Progenitor cell of endocrine pancreas (in vitro differentiated cells): ENCODE measurements around the gene FCGR3A. TPM values are rescaled to one million over a fixed set of nuclear protein-coding genes. Genes with fewer than 3 reads are reported as not detected.
"Not testable (repeated sequence)": the region's sequence is repeated elsewhere in the genome, so short reads cannot be mapped to it uniquely, and the experiment has no call there.

Source experiments
- DNase-seq: peaks from one replicate; pipeline ENCODE4 v3.0.0; 2021; ENCODE audit warnings: low spot score; ENCODE audit not compliant: unreplicated experiment
- H3K27ac Mint-ChIP-seq: 2 replicates; pipeline ENCODE4 v1.8.0; 2021; ENCODE audit warnings: mild to moderate bottlenecking, moderate library complexity, mixed read lengths
- H3K27me3 Mint-ChIP-seq: 2 replicates; pipeline ENCODE4 v1.8.0; 2021; ENCODE audit warnings: mixed read lengths
- H3K36me3 Mint-ChIP-seq: 2 replicates; pipeline ENCODE4 v1.8.0; 2022; ENCODE audit warnings: mixed read lengths; ENCODE audit not compliant: insufficient read depth
- H3K4me1 Mint-ChIP-seq: 2 replicates; pipeline ENCODE4 v1.8.0; 2021; ENCODE audit warnings: low read depth, mixed read lengths
- H3K4me3 Mint-ChIP-seq: 2 replicates; pipeline ENCODE4 v1.8.0; 2021; ENCODE audit warnings: low read depth, mild to moderate bottlenecking, moderate library complexity, mixed read lengths
- H3K9me3 Mint-ChIP-seq: 2 replicates; pipeline ENCODE4 v1.8.0; 2021; ENCODE audit warnings: low read depth, mixed read lengths
- total RNA-seq: library from RNA; stranded (reverse); gene quantifications from 2 replicates; pipeline ENCODE4 v1.2.1, GENCODE V29; 2021

Gene FCGR3A
- total RNA-seq, 1 donor from 2014 or later, result not detected

DNA sequence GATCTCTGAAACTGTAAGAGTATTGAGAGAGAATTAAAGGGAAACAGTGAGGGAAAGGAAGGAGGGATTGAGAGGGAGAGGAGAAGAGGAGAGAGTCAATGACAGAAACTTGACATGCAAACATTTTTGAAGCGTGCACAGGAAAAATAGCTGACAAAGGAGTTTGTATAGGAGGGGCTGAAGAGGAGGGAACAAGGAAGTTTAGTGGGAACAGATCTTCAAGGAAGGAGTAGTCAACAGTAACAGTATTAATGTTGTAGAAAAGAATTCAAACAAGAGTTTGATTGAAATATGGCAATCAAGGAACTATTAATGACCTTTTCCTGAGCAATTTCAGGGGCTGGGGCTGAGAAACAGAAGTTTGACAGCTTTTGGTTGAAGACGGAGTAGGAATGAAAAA, 4.0 kb upstream of the FCGR3A start:
- not testable (repeated sequence) for H3K4me1 Mint-ChIP-seq, H3K27ac Mint-ChIP-seq, DNase-seq, H3K27me3 Mint-ChIP-seq, H3K9me3 Mint-ChIP-seq, H3K36me3 Mint-ChIP-seq, H3K4me3 Mint-ChIP-seq

DNA sequence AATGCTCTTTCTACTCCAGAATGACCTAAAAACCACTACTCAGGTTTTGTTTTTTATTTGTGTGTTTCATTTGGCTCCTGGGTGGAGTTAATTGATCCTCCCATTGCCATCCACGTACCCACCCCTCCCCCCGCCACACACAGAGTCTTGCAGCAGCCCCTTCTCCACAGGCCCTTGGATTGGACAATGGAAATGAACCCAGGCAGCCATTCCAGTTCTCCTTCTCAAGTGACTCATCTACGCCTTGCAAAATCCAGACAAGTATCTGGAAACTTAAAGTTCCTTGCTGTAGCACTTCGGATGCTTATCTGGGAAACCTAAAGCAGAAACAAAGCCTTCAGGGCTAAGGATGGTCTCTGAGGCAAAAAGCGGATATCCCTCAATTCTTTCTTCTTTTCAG, 1.3 kb upstream of the FCGR3A start:
- peaks cover 15% of the 10 kb centered on the region for H3K27me3 Mint-ChIP-seq
- DNase-seq, H3K4me1 Mint-ChIP-seq, H3K9me3 Mint-ChIP-seq, H3K27ac Mint-ChIP-seq, H3K36me3 Mint-ChIP-seq, H3K4me3 Mint-ChIP-seq: not testable (repeated sequence)

DNA sequence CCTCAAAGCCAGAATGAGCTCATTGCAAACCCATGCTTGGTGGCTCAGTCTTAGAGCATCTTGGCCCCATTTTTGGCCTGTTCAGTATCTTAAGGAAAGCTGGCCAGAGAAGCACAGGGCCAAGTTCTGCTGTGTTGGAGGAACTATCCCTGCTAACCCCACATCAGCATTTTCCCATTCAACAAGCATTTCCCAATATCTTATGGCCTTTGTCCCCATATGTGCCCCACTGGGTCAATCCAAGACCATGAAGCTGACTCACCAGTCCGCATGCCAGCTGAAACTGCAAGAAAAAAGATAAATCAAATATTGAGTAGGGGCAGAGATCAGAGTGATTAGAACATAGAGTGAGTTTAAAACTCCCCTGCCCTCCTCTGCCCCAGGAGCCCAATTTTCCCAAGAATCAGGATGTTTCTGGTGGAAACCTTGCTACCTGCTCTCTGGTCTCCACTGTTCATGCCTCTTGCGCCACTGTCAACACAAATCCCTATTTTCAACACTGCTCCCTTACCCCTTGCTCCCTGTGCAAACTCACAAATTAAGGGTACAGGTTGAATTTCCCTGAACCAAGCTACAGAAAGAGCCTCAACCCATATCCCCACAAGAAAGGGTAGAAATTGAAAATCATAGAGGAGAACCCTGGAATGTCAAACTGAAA, 740 bp downstream of the FCGR3A start:
- not testable (repeated sequence) for H3K27ac Mint-ChIP-seq, DNase-seq, H3K36me3 Mint-ChIP-seq, H3K4me1 Mint-ChIP-seq, H3K9me3 Mint-ChIP-seq, H3K4me3 Mint-ChIP-seq
- peaks cover 11% of the 10 kb centered on the region for H3K27me3 Mint-ChIP-seq

DNA sequence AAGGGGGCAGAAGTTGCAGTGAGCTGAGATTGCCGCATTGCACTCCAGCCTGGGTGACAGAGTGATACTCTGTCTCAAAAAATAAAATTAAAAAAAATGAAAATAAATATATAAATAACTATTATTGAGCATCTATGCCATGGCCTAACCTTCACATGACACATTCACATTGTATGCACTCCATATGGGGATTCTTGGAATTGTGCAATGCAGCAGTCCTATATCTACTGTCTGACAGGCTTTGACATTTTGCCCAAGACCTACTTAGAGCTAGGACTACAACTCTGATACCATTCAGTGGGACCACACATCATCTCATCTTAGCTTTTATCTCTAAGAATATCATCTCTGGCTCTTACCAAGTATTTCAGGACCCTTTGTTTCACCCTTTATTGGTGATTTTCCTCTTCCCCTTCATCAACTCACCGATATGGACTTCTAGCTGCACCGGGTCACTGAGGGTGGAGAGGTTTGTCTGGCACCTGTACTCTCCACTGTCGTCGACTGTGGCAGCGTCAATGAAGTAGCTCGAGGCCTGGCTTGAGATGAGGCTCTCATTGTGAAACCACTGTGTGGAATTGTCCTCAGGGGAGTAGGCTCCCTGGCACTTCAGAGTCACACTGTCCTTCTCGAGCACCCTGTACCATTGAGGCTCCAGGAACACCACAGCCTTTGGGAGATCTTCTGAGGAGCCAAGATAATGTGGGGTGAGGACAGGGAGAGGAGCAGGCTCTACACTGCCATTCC, 1.4 kb downstream of the FCGR3A start:
- H3K4me3 Mint-ChIP-seq, H3K27ac Mint-ChIP-seq, H3K9me3 Mint-ChIP-seq, H3K36me3 Mint-ChIP-seq, H3K4me1 Mint-ChIP-seq, DNase-seq: not testable (repeated sequence)
- H3K27me3 Mint-ChIP-seq, result peaks cover 12% of the 10 kb centered on the region

DNA sequence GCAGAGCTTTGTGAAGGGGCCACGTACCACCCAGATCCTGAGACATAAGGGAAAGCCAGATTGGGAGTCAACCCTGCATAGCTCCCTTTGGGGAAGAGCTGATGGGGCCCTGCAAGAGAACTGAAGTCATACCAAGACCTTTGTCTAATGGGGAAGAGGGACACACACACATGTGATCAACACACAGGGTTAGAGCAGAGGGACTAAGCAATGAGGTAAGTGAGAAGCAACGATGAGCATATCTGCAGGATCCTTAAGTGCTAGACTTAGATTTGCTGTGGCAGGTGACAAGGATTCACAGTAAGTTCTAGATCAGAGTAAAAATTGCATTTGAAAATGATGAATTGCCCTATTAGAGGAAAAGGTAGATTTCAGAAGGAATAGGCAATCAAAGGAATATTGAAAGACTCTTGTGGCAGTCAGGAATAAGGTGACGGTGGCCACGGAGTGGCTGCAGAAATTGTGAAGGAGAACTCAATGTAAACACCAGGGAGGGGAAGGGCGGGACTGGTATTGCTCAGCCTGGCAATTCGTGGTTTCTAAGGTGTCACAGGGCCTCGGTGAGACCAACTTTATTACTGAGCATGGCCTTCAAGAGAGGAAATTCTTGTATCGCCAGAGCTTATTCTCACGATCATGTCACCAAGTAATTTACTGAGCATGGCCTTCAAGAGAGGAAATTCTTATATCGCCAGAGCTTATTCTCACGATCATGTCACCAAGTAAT, 4.5 kb downstream of the FCGR3A start:
- not testable (repeated sequence) for H3K36me3 Mint-ChIP-seq, H3K4me3 Mint-ChIP-seq, H3K9me3 Mint-ChIP-seq, H3K4me1 Mint-ChIP-seq, H3K27ac Mint-ChIP-seq, DNase-seq
- H3K27me3 Mint-ChIP-seq, result peaks cover 40% of the 10 kb centered on the region

DNA sequence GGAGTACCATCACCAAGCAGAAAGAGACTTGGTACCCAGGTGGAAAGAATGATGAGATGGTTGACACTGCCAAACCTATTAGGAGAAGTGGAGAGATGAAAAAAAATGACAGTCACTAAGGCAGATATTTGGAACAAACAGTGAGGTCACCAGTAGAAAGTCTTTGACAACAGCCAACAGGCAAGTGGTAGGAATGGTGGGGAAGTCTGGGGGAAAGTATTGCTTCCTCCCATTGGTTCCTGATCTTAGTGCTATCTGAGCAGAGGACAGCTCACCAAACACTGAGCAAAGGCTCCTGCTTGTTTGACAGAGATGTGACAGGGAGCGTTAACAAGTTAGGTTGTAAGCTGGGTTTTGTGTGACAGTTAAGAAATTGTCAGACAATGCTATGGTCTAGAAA, 6.5 kb downstream of the FCGR3A start:
- not testable (repeated sequence) for H3K4me3 Mint-ChIP-seq, H3K4me1 Mint-ChIP-seq, DNase-seq, H3K9me3 Mint-ChIP-seq, H3K36me3 Mint-ChIP-seq, H3K27ac Mint-ChIP-seq
- peaks cover 51% of the 10 kb centered on the region for H3K27me3 Mint-ChIP-seq

DNA sequence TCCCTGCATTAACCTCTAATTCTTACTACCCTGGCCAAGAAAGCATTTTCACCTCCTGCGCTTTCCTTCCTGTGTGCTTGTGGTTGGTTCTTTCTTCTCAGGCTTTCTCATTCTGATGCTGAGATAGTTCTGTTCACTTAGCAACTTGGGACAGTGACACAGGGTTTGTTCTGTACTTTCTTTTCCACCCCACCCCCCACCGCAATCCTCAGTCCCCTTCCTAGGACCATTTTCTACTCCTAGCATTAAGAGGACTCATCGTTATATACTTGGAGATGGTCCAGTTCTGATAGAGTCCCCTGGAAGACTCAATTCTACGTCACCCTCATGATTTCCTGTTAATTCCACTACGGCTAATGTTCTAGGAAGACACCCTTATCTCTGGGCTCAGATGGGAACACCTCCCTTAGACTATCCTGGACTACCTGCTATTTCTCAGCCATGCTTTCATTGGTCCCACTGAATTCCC, 7.5 kb downstream of the FCGR3A start:
- H3K4me3 Mint-ChIP-seq, H3K36me3 Mint-ChIP-seq, H3K4me1 Mint-ChIP-seq, H3K27ac Mint-ChIP-seq, DNase-seq, H3K9me3 Mint-ChIP-seq: not testable (repeated sequence)
- peaks cover 52% of the 10 kb centered on the region for H3K27me3 Mint-ChIP-seq

DNA sequence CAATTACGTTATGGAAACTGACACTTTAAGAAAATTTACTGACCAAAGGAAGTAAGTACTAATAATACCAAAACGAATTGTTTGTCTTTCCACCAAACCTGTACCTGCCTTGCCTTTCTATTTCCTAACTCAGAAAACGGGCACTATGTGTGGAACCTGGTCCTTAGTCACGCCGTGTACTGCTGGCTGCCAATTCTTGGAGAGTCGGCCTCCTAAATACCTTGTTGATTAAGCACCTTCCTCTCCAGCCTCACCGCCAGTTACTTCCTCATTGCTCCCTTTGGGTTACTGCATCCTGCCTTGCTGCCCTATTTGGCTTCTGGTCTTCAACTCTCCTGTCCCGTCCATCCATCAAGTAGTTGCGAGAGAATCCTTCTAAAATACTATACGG, 9.1 kb downstream of the FCGR3A start:
- not testable (repeated sequence) for H3K4me1 Mint-ChIP-seq, H3K36me3 Mint-ChIP-seq, DNase-seq, H3K9me3 Mint-ChIP-seq
- Mint-ChIP-seq H3K27ac (peak overlapping the region; percentile 91), H3K4me3 (peak overlapping the region; percentile 78), H3K27me3 (peaks cover 57% of the 10 kb centered on the region)

DNA sequence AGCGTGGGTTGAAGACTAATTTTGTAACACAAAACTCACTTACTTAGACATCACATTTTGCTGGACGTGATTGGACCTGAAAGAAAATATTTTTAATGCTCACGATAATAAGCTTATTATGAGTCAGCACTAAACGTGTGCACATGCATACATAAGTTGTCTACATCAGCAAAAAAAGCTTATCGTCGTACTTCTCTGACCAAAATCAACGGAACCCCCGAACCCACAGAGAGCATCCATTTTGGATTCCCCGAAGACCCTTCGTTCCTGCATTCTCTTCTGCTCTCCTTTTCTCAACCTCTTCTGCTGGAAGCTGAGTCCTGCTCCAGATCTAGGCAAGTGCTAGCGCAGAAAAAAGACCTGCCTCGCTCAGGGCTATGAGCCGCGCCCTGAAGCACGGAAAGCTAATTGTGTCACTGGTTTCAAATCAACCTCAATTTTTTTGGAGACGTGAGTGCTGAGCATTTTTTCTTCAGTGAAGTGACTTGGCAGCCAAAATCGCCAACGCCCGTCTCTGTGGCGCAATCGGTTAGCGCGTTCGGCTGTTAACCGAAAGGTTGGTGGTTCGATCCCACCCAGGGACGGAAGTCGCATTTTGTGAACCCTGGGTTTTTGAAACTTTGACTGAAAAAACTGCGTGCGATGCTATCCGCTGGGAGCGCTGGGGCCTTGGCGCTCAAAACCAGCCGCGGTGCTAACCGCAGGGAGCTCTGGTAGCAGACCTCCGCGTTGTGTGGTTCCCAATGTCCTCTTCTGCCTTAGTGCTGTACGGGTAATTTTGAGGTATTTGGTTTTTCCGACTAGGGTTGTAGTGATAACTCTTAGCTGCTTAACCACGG, 9.7 kb downstream of the FCGR3A start:
- DNase-seq, result peak; percentile 37
- not testable (repeated sequence) for H3K9me3 Mint-ChIP-seq, H3K4me1 Mint-ChIP-seq, H3K36me3 Mint-ChIP-seq
- Mint-ChIP-seq H3K27me3 (peaks cover 56% of the 10 kb centered on the region), H3K4me3 (peak overlapping the region; percentile 78), H3K27ac (peak overlapping the region; percentile 91)

DNA sequence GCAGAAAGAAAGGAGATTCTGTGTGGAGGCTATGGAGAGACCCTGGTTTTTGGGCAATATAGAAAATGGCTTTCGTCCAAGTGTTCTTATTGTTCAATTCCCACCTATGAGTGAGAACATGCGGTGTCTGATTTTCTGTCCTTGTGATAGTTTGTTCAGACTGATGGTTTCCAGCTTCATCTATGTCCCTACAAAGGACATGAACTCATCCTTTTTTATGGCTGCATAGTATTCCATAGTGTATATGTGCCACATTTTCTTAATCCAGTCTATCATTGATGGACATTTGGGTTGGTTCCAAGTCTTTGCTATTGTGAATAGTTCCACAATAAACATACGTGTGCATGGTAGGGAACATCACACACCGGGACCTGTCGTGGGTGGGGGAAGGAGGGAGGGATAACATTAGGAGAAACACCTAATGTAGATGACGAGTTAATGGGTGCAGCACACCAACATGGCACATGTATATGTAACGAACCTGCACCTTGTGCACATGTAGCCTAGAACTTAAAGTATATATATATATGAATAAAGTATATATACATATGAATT, 10.6 kb downstream of the FCGR3A start:
- H3K27ac Mint-ChIP-seq, DNase-seq, H3K9me3 Mint-ChIP-seq, H3K4me3 Mint-ChIP-seq, H3K36me3 Mint-ChIP-seq, H3K4me1 Mint-ChIP-seq: not testable (repeated sequence)
- peaks cover 56% of the 10 kb centered on the region for H3K27me3 Mint-ChIP-seq

DNA sequence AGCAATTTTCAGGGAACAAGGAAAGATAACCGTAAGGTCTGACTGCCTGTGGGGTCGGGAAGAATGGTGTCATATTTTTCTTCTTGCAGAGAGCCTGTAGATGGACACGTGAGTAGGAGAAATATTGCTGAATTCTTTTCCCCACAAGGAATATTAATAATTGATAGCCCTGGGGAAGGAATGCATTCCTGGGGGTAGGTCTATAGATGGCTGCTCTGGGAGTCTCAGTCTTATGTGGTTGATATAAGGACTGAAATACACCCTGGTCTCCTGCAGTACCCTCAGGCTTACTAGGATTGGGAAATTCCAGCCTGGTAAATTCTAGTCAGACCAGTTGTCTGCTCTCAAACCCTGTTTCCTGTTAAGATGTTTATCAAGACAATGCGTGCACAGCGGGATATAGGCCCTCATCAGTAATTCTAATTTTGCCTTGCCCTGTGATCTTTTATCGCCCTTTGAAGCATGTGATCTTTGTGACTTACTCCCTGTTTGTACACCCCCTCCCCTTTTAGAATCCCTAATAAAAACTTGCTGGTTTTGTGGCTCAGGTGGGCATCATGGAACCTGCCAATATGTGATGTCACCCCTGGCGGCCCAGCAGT, 12.4 kb downstream of the FCGR3A start:
- not testable (repeated sequence) for H3K36me3 Mint-ChIP-seq, H3K4me3 Mint-ChIP-seq, H3K9me3 Mint-ChIP-seq, H3K27ac Mint-ChIP-seq, DNase-seq, H3K4me1 Mint-ChIP-seq
- peaks cover 56% of the 10 kb centered on the region for H3K27me3 Mint-ChIP-seq
